ENCODE results near the gene FBXW8. TPM values are rescaled to one million over a fixed set of nuclear protein-coding genes. Genes with fewer than 3 reads are reported as not detected.
A peak's percentile ranks its signal among the peaks of the same experiment; 100 is the strongest.

FBXW8 gene
- total RNA-seq, 1 experiment from 2014 or later: 15.6 TPM

DNA sequence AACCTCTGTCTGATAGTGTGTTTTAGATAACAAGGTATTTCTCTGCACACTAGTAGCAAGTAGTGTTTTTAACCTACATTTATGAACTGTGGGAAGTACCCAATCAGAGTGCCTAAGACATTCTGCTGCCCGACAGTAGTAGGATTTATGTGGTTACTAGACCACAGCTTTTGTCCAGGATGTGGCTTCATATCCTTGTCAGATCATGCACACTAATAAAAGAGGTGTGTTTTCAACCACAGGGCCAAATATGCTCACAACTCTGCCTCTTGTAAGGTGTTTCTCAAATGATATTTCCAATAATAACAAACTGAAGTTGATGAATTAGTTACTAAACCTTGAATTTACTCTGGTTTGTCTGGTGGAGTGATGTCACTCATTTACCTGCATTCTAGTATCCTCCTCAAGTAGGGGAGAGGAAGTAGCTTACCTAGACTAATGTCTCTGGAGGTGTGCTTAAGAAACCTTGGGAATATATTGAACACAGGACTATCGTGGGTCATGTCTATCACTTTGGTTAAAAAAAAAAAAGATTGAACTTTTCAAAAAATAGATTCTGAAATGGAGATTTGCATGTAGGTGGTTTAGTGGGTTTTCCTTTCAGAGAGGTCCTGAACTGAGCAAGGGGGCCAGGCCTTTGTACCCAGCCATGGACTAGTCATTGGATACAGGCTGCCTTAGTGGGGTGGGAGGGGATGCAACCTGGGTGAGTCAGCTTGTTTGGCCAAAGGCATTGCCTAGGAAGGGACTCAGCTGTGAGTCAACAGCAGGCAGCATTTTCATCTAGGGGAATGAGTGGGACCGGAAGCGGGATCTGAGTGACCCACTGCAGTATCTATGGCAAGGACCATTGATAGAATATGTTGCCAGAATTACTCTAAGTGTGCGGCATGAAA, 14.1 kb downstream of the FBXW8 start (continued):
- TF ChIP-seq NFATC4 (CRISPR knock-in tag; IDR thresholded peaks at IDR 0.05): no peak
- no peak for TF ChIP-seq RELA (CRISPR knock-in tag; IDR thresholded peaks at IDR 0.05; ENCODE audit: borderline replicate concordance)
- no peak for TF ChIP-seq GTF2I (CRISPR knock-in tag; conservative IDR thresholded peaks at IDR 0.05)
- TF ChIP-seq, protein P1, sequence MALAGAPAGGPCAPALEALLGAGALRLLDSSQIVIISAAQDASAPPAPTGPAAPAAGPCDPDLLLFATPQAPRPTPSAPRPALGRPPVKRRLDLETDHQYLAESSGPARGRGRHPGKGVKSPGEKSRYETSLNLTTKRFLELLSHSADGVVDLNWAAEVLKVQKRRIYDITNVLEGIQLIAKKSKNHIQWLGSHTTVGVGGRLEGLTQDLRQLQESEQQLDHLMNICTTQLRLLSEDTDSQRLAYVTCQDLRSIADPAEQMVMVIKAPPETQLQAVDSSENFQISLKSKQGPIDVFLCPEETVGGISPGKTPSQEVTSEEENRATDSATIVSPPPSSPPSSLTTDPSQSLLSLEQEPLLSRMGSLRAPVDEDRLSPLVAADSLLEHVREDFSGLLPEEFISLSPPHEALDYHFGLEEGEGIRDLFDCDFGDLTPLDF (CRISPR knock-in tag; IDR thresholded peaks at IDR 0.05): no peak

DNA sequence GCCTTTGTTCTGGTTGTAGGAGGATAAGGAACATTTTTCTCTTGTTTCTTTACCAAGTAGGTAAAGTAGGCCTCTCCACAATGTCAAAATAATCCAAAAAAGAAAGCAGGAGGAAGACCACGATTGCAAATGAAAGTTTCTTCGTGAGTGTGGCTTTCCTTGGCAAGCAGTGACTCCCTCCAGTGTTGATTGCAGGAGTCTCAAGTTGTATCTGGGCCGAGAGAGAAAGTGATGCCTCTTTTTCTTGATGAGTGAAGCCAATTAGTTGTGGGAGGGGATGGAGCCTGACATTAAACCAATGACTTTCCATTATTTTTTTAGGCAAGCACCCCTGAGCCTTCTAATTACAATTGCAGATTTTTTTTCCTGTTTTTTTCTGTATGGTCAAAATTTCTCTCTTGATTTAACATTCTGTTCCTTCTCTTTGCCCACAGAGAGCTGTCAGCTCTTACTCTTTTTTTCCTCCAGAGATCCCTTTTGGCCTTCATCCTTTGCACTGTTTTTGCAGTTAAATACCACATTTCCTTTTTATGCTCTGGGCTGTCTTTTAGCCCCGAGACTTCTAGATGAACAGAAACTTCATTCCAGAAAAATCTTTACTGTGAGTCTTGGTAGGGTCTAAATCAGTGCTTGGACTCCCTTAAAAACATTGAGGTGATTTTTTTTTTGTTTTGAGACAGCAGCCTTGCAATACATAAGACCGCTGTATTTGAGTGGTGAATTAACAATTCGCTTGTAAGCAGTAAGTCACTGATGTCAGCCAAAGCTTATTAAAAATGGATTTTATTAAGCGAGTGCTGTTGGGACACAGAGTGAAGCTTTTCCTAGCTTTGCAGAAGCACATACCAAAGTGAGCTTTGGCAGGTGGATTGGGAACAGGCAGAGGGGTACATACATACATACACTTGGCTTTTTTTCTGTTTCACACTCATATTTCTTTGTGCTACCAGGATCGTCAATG, 15.8 kb downstream of the FBXW8 start:
- no peaks in the 10 kb centered on the region for H3K27me3 Mint-ChIP-seq (ENCODE audit: low read depth)
- H3K4me1 Mint-ChIP-seq: peaks cover 10% of the 10 kb centered on the region
- no peak overlapping the region for H3K4me3 Mint-ChIP-seq
- H3K36me3 Mint-ChIP-seq: peaks cover 11% of the 10 kb centered on the region
- H3K9me3 Mint-ChIP-seq: no peaks in the 10 kb centered on the region
- ATAC-seq (no peak), DNase-seq (ENCODE audit: low spot score) (no peak)
- CTCF ChIA-PET: no interaction called here
- TF ChIP-seq, protein P2, sequence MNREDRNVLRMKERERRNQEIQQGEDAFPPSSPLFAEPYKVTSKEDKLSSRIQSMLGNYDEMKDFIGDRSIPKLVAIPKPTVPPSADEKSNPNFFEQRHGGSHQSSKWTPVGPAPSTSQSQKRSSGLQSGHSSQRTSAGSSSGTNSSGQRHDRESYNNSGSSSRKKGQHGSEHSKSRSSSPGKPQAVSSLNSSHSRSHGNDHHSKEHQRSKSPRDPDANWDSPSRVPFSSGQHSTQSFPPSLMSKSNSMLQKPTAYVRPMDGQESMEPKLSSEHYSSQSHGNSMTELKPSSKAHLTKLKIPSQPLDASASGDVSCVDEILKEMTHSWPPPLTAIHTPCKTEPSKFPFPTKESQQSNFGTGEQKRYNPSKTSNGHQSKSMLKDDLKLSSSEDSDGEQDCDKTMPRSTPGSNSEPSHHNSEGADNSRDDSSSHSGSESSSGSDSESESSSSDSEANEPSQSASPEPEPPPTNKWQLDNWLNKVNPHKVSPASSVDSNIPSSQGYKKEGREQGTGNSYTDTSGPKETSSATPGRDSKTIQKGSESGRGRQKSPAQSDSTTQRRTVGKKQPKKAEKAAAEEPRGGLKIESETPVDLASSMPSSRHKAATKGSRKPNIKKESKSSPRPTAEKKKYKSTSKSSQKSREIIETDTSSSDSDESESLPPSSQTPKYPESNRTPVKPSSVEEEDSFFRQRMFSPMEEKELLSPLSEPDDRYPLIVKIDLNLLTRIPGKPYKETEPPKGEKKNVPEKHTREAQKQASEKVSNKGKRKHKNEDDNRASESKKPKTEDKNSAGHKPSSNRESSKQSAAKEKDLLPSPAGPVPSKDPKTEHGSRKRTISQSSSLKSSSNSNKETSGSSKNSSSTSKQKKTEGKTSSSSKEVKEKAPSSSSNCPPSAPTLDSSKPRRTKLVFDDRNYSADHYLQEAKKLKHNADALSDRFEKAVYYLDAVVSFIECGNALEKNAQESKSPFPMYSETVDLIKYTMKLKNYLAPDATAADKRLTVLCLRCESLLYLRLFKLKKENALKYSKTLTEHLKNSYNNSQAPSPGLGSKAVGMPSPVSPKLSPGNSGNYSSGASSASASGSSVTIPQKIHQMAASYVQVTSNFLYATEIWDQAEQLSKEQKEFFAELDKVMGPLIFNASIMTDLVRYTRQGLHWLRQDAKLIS (CRISPR knock-in tag; IDR thresholded peaks at IDR 0.05; ENCODE audit: borderline replicate concordance): no peak
- TF ChIP-seq, protein P3, sequence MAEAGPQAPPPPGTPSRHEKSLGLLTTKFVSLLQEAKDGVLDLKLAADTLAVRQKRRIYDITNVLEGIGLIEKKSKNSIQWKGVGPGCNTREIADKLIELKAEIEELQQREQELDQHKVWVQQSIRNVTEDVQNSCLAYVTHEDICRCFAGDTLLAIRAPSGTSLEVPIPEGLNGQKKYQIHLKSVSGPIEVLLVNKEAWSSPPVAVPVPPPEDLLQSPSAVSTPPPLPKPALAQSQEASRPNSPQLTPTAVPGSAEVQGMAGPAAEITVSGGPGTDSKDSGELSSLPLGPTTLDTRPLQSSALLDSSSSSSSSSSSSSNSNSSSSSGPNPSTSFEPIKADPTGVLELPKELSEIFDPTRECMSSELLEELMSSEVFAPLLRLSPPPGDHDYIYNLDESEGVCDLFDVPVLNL (CRISPR knock-in tag; IDR thresholded peaks at IDR 0.05; ENCODE audit: borderline replicate concordance, low read depth): no peak
- TF ChIP-seq, protein P4, sequence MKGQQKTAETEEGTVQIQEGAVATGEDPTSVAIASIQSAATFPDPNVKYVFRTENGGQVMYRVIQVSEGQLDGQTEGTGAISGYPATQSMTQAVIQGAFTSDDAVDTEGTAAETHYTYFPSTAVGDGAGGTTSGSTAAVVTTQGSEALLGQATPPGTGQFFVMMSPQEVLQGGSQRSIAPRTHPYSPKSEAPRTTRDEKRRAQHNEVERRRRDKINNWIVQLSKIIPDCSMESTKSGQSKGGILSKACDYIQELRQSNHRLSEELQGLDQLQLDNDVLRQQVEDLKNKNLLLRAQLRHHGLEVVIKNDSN (CRISPR knock-in tag; IDR thresholded peaks at IDR 0.05): no peak
- TF ChIP-seq NR1H2 (CRISPR knock-in tag; IDR thresholded peaks at IDR 0.05) (no peak), FOXK1 (CRISPR knock-in tag; IDR thresholded peaks at IDR 0.05) (no peak), RORB (CRISPR knock-in tag; IDR thresholded peaks at IDR 0.05) (no peak), TEAD4 (CRISPR knock-in tag; IDR thresholded peaks at IDR 0.05) (no peak), CBFB (CRISPR knock-in tag; IDR thresholded peaks at IDR 0.05; ENCODE audit: low read depth) (no peak), NFYB (CRISPR knock-in tag; conservative IDR thresholded peaks at IDR 0.05; ENCODE audit: low read depth) (no peak), CREB1 (CRISPR knock-in tag; IDR thresholded peaks at IDR 0.05) (no peak), RELA (CRISPR knock-in tag; IDR thresholded peaks at IDR 0.05; ENCODE audit: borderline replicate concordance) (no peak)
- TF ChIP-seq, protein P5, sequence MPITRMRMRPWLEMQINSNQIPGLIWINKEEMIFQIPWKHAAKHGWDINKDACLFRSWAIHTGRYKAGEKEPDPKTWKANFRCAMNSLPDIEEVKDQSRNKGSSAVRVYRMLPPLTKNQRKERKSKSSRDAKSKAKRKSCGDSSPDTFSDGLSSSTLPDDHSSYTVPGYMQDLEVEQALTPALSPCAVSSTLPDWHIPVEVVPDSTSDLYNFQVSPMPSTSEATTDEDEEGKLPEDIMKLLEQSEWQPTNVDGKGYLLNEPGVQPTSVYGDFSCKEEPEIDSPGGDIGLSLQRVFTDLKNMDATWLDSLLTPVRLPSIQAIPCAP (CRISPR knock-in tag; IDR thresholded peaks at IDR 0.05): no peak
- TF ChIP-seq, protein P6, sequence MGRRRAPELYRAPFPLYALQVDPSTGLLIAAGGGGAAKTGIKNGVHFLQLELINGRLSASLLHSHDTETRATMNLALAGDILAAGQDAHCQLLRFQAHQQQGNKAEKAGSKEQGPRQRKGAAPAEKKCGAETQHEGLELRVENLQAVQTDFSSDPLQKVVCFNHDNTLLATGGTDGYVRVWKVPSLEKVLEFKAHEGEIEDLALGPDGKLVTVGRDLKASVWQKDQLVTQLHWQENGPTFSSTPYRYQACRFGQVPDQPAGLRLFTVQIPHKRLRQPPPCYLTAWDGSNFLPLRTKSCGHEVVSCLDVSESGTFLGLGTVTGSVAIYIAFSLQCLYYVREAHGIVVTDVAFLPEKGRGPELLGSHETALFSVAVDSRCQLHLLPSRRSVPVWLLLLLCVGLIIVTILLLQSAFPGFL (CRISPR knock-in tag; IDR thresholded peaks at IDR 0.05; ENCODE audit: borderline replicate concordance): no peak
- TF ChIP-seq, protein P7, sequence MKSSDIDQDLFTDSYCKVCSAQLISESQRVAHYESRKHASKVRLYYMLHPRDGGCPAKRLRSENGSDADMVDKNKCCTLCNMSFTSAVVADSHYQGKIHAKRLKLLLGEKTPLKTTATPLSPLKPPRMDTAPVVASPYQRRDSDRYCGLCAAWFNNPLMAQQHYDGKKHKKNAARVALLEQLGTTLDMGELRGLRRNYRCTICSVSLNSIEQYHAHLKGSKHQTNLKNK (CRISPR knock-in tag; IDR thresholded peaks at IDR 0.05): no peak
- H3K27ac Mint-ChIP-seq: peak overlapping the region; percentile 8
- POLR2A ChIA-PET: no interaction called here

All from WTC11 (cell line).